Mesendoderm (in vitro differentiated cells): Measurements from ENCODE around the gene SGK2.
A peak's percentile ranks its signal among the peaks of the same experiment; 100 is the strongest.

Experiments used
- DNase-seq: peaks from one replicate; pipeline ENCODE4 v3.0.0; 2013
- H2AK5ac ChIP-seq: 2 replicates; pipeline ENCODE4 v1.6.1; 2013; ENCODE audit warnings: low read length, inconsistent platforms
- H2BK120ac ChIP-seq: 2 replicates; pipeline ENCODE4 v1.6.1; 2013; ENCODE audit warnings: low read depth, mild to moderate bottlenecking, low read length, moderate library complexity, mixed read lengths
- H2BK15ac ChIP-seq: replicated peaks from 2 replicates; pipeline ENCODE4 v1.6.1; 2013; ENCODE audit warnings: low read depth, mild to moderate bottlenecking, moderate library complexity
- H2BK5ac ChIP-seq: 2 replicates; pipeline ENCODE4 v1.6.1; 2013; ENCODE audit warnings: low read length, inconsistent platforms
- H3K18ac ChIP-seq: 2 replicates; pipeline ENCODE4 v1.6.1; 2013; ENCODE audit warnings: mild to moderate bottlenecking, low read length, mixed read lengths
- H3K23ac ChIP-seq: one replicate; pipeline ENCODE4 v1.6.1; 2013; ENCODE audit warnings: low read length
- H3K27ac ChIP-seq: 2 replicates; pipeline ENCODE4 v1.5.1; 2013; ENCODE audit warnings: low read depth, mild to moderate bottlenecking, inconsistent platforms, low read length, moderate library complexity
- H3K27me3 ChIP-seq: 2 replicates; pipeline ENCODE4 v1.6.1; 2013; ENCODE audit warnings: low read length, control low read depth, mild to moderate bottlenecking, inconsistent platforms; ENCODE audit not compliant: insufficient read depth, poor library complexity
- H3K36me3 ChIP-seq: 2 replicates; pipeline ENCODE4 v1.6.1; 2013; ENCODE audit warnings: low read length, inconsistent platforms; ENCODE audit not compliant: control insufficient read depth, insufficient read depth
- H3K4ac ChIP-seq: one replicate; pipeline ENCODE4 v1.6.1; 2013; ENCODE audit warnings: low read depth, mild to moderate bottlenecking, low read length, moderate library complexity
- H3K4me1 ChIP-seq: 2 replicates; pipeline ENCODE4 v1.6.1; 2013; ENCODE audit warnings: low read depth, low read length, inconsistent platforms; ENCODE audit not compliant: control insufficient read depth
- H3K4me2 ChIP-seq: 2 replicates; pipeline ENCODE4 v1.6.1; 2013; ENCODE audit warnings: low read length
- H3K4me3 ChIP-seq: 2 replicates; pipeline ENCODE4 v1.5.1; 2013; ENCODE audit warnings: mild to moderate bottlenecking, low read length
- H3K56ac ChIP-seq: one replicate; pipeline ENCODE4 v1.6.1; 2013; ENCODE audit warnings: low read length
- H3K79me1 ChIP-seq: 2 replicates; pipeline ENCODE4 v1.6.1; 2013; ENCODE audit warnings: low read length, inconsistent platforms
- H3K79me2 ChIP-seq: 2 replicates; pipeline ENCODE4 v1.6.1; 2013; ENCODE audit warnings: mild to moderate bottlenecking, low read length; ENCODE audit not compliant: control insufficient read depth, insufficient read depth
- H3K9ac ChIP-seq: 2 replicates; pipeline ENCODE4 v1.6.1; 2013; ENCODE audit warnings: low read length, inconsistent platforms
- H4K5ac ChIP-seq: one replicate; pipeline ENCODE4 v1.6.1; 2013; ENCODE audit warnings: low read length
- H4K8ac ChIP-seq: one replicate; pipeline ENCODE4 v1.6.1; 2013; ENCODE audit warnings: low read depth, mild to moderate bottlenecking, control low read depth, low read length, moderate library complexity
- WGBS: extraction: QIAGEN DNeasy Blood & Tissue Kit; methylation state at CpG from one replicate; pipeline ENCODE4 v1.1.7; 2013; ENCODE audit warnings: low lambda C conversion rate, missing lambda C conversion rate; ENCODE audit not compliant: insufficient coverage; ENCODE audit errors: extremely low coverage; 5-methylcytosine and 5-hydroxymethylcytosine counted together

Gene SGK2

GRCh38 chr20:43536817-43537440 is 21.9 kb upstream of the SGK2 start:
- no peaks in the 10 kb centered on the region for H3K27me3 ChIP-seq
- no peak overlapping the region for H3K18ac ChIP-seq
- WGBS: no CpG with 5 or more reads among the region's 2 CpGs

DNA sequence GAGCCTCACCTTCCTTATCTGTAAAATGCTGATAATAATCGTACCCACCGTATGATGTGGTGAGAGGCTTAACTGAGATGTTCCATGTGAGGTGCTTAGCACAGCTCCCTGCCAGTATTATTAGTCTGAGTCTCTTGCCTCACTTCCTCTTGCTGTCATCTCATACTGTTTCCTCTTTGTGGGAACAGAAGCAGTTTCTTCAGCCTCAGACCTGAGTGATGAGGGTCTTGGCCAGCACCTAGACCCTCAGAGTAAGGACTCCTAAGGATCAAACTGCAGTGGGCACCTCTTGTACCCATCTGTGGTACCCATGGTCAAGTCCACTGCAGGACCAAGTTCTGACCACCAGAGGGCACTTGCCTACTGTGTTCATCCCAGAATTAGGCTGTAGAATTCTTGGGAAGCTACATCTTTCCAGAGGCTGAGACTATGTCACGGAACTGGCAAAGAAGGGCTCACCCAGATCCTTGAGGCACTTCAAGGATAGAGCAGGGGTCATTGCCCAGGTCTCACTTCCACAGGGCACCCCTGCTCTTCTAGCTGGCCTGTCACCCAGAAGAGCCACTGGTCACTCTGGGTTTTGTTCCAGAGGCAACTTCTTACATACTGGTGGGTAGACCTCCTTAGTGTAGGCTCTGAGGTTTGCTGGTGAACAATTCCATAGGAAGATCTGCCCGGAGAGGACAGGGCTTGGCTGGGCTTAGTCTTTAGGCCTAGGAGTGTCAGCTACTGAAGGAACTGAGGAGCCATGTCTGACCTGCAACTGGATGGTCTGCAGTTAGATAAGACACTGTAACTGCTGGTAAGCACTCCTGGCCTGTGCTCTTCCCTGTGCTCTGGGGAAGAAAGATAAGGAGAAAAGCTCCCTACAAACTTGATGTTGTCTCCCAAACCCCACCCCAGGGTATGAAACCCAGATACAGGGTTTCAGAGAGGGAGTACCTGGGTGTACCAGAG is 20.6 kb upstream of the SGK2 start:
- no peak overlapping the region for H3K23ac ChIP-seq
- no peak overlapping the region for H3K4me3 ChIP-seq
- no peak overlapping the region for H3K27ac ChIP-seq
- H2BK5ac ChIP-seq: no peak overlapping the region
- no peaks in the 10 kb centered on the region for H3K36me3 ChIP-seq
- H2BK120ac ChIP-seq: no peak overlapping the region
- no peak overlapping the region for H2BK15ac ChIP-seq
- H3K9ac ChIP-seq: no peak overlapping the region
- H4K8ac ChIP-seq: no peak overlapping the region
- no peaks in the 10 kb centered on the region for H3K27me3 ChIP-seq
- H3K4ac ChIP-seq: no peak overlapping the region
- no peak overlapping the region for H2AK5ac ChIP-seq
- no peaks in the 10 kb centered on the region for H3K4me1 ChIP-seq
- no peaks in the 10 kb centered on the region for H3K79me2 ChIP-seq
- WGBS: no CpG with 5 or more reads among the region's 4 CpGs
- no peaks in the 10 kb centered on the region for H3K79me1 ChIP-seq
- H3K56ac ChIP-seq: no peak overlapping the region
- no peak overlapping the region for H4K5ac ChIP-seq
- no peak overlapping the region for H3K4me2 ChIP-seq
- peak; percentile 60 for DNase-seq
- H3K18ac ChIP-seq: no peak overlapping the region

More at GRCh38 chr20:43536817-43537440, 21.9 kb upstream of the SGK2 start:
- Histone ChIP-seq H4K5ac (no peak overlapping the region), H3K36me3 (no peaks in the 10 kb centered on the region), H3K4ac (no peak overlapping the region), H2AK5ac (no peak overlapping the region), H3K4me3 (no peak overlapping the region), H3K4me2 (no peak overlapping the region), H3K79me2 (no peaks in the 10 kb centered on the region), H3K79me1 (no peaks in the 10 kb centered on the region), H2BK120ac (no peak overlapping the region), H3K27ac (no peak overlapping the region), H3K9ac (no peak overlapping the region), H3K23ac (no peak overlapping the region), H3K56ac (no peak overlapping the region), H2BK15ac (no peak overlapping the region), H2BK5ac (no peak overlapping the region), H3K4me1 (no peaks in the 10 kb centered on the region), H4K8ac (no peak overlapping the region)
- DNase-seq: peak; percentile 73

GRCh38 chr20:43538878-43539700 is 19.7 kb upstream of the SGK2 start:
- H2BK15ac ChIP-seq: no peak overlapping the region
- no peaks in the 10 kb centered on the region for H3K36me3 ChIP-seq
- no peak overlapping the region for H3K18ac ChIP-seq
- no peak overlapping the region for H2BK120ac ChIP-seq
- no peak overlapping the region for H3K4me2 ChIP-seq
- H3K4me3 ChIP-seq: no peak overlapping the region
- H3K9ac ChIP-seq: no peak overlapping the region
- H2BK5ac ChIP-seq: no peak overlapping the region
- no peak overlapping the region for H3K56ac ChIP-seq
- H3K27ac ChIP-seq: no peak overlapping the region
- WGBS: no CpG with 5 or more reads among the region's 6 CpGs
- no peak for DNase-seq
- H3K27me3 ChIP-seq: no peaks in the 10 kb centered on the region
- no peak overlapping the region for H4K8ac ChIP-seq
- no peaks in the 10 kb centered on the region for H3K4me1 ChIP-seq
- H3K23ac ChIP-seq: no peak overlapping the region
- H3K4ac ChIP-seq: no peak overlapping the region
- no peak overlapping the region for H4K5ac ChIP-seq
- no peaks in the 10 kb centered on the region for H3K79me1 ChIP-seq
- H3K79me2 ChIP-seq: no peaks in the 10 kb centered on the region
- no peak overlapping the region for H2AK5ac ChIP-seq

DNA sequence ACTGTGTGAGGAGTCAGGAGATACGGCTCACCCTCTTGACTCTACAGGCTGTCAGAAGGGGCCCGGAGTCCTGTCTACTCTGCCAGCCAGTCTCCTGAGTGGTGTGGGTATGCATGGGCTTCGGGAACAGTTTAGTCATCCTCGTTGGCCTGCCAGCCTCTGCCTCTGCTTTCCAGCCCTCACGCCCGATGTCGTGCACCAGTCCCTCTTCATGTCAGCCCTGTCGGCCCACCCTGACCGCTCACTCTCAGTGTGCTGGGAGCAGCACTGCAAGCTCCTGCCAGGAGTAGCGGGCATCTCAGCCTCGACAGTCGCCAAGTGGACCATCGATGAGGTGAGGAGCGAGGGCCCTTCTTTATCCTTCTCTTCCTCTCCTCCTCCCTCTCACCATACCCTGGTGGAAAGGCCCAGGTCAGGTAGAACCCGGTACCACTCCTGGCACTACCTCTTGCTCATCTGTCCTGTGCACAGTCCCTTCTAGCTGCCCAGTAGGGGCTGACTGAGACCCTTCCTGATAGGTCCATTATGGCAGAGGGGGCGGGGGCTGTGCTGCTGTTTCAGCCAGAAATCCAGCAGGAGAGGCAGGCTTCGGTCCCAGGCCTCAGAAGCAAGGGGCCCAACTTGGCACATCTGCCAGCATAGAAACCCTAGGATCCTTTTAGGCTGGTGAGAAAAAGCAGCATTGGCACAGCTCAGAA is 18.7 kb upstream of the SGK2 start:
- Histone ChIP-seq H4K5ac (no peak overlapping the region), H3K4me2 (no peak overlapping the region), H3K4me1 (no peaks in the 10 kb centered on the region), H3K4ac (no peak overlapping the region), H2AK5ac (no peak overlapping the region), H3K79me2 (no peaks in the 10 kb centered on the region), H3K27me3 (no peaks in the 10 kb centered on the region), H3K36me3 (no peaks in the 10 kb centered on the region), H3K23ac (no peak overlapping the region), H4K8ac (no peak overlapping the region), H3K79me1 (no peaks in the 10 kb centered on the region), H3K56ac (no peak overlapping the region), H3K9ac (no peak overlapping the region), H2BK5ac (no peak overlapping the region), H2BK120ac (no peak overlapping the region), H3K18ac (no peak overlapping the region), H3K27ac (no peak overlapping the region), H2BK15ac (no peak overlapping the region), H3K4me3 (no peak overlapping the region)
- WGBS: no CpG with 5 or more reads among the region's 17 CpGs
- no peak for DNase-seq

GRCh38 chr20:43540673-43541060 is 18.2 kb upstream of the SGK2 start:
- Histone ChIP-seq H3K79me1 (no peaks in the 10 kb centered on the region), H3K4me3 (no peak overlapping the region), H3K56ac (no peak overlapping the region), H3K9ac (no peak overlapping the region), H2BK5ac (no peak overlapping the region), H2AK5ac (no peak overlapping the region), H3K36me3 (no peaks in the 10 kb centered on the region), H3K27me3 (no peaks in the 10 kb centered on the region), H3K23ac (no peak overlapping the region), H3K4me2 (no peak overlapping the region), H4K5ac (no peak overlapping the region), H3K18ac (no peak overlapping the region), H3K4me1 (no peaks in the 10 kb centered on the region), H2BK120ac (no peak overlapping the region), H3K79me2 (no peaks in the 10 kb centered on the region), H3K27ac (no peak overlapping the region), H4K8ac (no peak overlapping the region), H3K4ac (no peak overlapping the region), H2BK15ac (no peak overlapping the region)
- no CpG with 5 or more reads among the region's 7 CpGs for WGBS
- no peak for DNase-seq
